ENCODE results near the gene VWCE.

The VWCE gene

DNA sequence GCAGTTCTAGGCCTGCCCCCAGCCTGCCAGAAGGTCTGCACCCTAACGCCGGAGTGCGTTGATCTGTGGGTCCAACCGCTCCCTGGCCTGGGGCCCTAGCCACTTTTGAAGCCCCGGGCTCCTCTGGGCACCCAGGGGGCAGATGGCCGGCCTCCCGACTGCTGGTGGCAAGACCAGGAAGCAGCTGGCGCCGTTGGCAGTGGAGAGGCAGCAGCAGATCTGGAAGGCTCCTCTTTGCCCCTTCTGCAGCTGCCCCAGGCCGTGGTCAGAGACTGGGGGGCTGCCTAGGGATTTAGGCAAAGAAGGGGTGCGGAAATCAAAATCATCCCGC lies 445 bp upstream of the VWCE start:
- no peak for DNase-seq (ENCODE audit: low read depth)
- TF ChIP-seq, protein P1, sequence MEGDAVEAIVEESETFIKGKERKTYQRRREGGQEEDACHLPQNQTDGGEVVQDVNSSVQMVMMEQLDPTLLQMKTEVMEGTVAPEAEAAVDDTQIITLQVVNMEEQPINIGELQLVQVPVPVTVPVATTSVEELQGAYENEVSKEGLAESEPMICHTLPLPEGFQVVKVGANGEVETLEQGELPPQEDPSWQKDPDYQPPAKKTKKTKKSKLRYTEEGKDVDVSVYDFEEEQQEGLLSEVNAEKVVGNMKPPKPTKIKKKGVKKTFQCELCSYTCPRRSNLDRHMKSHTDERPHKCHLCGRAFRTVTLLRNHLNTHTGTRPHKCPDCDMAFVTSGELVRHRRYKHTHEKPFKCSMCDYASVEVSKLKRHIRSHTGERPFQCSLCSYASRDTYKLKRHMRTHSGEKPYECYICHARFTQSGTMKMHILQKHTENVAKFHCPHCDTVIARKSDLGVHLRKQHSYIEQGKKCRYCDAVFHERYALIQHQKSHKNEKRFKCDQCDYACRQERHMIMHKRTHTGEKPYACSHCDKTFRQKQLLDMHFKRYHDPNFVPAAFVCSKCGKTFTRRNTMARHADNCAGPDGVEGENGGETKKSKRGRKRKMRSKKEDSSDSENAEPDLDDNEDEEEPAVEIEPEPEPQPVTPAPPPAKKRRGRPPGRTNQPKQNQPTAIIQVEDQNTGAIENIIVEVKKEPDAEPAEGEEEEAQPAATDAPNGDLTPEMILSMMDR (conservative IDR thresholded peaks at IDR 0.05; ENCODE audit: low read depth, low read length), result no peak

DNA sequence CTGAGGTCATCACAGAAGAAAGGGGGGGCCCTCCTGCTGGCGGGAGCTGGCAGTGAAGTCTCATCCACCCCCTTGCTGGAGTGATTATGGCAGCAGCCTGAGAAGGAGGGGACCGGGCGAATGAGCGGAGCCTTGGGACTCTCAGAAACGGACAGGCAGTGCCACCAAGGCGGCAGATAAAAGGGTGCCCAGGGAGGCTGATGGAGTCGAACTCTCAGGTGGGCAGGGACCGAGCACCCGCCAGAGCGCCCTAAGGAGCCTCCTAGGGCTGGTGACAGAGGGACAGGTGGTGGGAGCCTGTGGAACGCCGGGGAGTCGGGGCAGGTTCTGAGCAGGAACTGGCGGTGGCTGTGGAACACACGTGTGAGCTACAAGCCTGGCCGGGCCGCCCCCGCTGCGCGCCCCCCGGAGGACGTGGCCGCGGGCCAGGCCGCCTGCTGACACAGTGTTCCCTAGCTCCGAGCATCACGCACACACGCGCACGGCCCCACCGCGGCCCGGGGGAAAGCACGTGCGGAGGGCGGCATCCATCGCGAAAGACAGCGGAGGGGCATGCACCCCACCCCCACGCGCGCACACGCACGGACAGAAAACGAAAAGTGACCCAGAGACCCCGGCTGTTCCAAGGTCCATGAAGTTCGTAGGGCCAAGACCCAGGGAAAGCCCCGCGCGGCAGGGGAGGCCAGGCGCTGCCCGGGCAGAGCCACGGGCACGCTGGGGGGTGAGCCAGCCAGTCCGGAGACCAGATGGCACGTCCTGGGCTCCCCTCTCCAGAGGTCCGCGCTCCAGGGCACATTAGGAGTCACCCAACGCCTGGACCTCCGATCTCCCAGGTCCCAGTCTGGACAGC lies 1.0 kb downstream of the VWCE start:
- peak; percentile 76 for DNase-seq (ENCODE audit: low read depth)

More for the DNA sequence above, 445 bp upstream of the VWCE start:
- H3K4me3 ChIP-seq (ENCODE audit: low read depth, low read length), result peak overlapping the region; percentile 62

DNA sequence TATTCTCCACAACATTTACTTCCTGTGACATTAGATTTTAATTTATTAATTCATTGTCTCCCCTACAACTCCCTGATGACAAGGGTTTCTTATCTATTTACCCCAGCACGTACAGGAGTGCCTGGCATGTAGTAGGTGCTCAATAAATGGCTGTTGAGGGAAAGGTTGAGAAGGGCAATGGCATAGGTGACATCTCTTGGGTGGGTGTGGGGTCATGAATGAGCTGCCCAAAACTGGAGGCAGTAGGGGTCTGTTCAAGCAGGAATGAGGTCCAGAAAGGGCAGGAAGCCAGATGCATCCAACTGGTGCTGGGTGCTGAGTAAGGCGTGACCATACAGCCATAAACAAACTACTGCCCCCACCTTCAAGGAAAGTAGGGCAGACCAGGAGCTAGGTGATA lies 2.8 kb downstream of the VWCE start:
- no peak for DNase-seq (ENCODE audit: low read depth)
- TF ChIP-seq, protein P1 (conservative IDR thresholded peaks at IDR 0.05; ENCODE audit: low read depth, low read length), result no peak
- no peak overlapping the region for H3K4me3 ChIP-seq (ENCODE audit: low read depth, low read length)

More for the DNA sequence above, 1.0 kb downstream of the VWCE start:
- H3K4me3 ChIP-seq (ENCODE audit: low read depth, low read length), result peak overlapping the region; percentile 62
- TF ChIP-seq, protein P1 (conservative IDR thresholded peaks at IDR 0.05; ENCODE audit: low read depth, low read length), result no peak

DNA sequence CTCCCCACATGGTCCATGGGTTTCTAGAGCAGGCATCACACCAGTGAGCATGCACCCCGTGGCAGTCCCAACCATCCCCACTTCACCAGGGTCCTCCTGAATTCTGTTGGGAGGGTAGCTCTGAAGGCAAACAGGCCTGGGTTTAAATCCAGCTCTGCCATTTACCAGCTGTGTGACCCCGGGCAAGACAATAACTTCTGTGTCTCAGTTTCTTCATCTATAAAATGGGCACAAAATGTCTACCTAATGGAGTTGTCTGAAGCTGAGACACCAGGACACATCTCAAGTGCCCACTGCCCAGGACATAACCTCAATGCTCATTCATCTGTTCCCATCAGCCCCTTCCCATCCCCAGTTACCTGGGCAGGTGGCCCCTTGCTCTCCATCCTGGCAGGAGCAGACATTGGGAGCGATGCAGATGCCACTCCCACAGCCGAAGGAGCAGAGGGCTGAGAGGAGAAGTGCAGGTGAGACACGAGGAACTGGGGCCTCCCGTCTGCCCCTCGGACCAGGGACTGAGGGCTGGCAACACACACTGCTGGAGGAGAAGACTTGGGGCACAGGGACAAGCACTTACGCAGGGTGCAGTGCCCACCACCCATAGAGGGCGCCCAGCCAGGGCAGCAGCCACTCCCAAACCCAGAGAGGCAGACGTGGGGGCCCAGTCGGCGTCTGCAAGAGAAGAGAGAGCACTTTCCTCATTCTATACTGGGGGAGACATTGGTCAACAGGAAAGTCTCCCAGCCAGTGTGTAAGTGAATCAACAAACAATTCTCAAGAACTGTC lies 4.0 kb downstream of the VWCE start:
- no peak for DNase-seq (ENCODE audit: low read depth)
- TF ChIP-seq, protein P1 (conservative IDR thresholded peaks at IDR 0.05; ENCODE audit: low read depth, low read length), result peak; percentile 16
- H3K4me3 ChIP-seq (ENCODE audit: low read depth, low read length), result no peak overlapping the region

DNA sequence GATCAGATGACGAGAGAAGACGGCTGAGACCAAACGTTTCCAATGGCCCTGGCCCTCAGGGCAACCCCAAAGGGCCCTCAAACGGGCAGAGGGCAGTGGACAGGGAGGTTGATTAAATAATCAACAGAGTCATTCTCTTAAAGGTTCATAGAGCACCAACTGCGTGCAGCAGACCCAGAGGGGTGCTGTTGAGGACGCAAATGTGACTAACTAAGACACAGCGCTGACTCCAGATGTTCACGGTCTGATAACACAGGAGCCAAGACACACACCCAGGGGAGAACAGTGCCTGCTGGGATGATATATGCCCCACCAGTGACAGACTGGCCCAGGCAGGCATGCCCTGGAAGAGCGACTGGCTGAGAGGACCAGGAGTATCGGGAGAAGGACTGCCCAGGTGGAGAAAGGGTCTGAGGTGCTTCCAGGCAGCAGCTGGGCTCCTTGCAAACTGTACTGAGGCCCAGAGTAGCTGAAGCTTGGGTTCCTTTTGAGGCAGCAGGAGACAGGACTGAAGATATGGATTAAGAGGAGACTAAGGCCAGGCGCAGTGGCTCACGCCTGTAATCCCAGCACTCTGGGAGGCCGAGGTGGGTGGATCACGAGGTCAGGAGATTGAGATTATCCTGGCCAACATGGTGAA lies 7.7 kb downstream of the VWCE start:
- TF ChIP-seq, protein P1 (conservative IDR thresholded peaks at IDR 0.05; ENCODE audit: low read depth, low read length), result no peak
- no peak overlapping the region for H3K4me3 ChIP-seq (ENCODE audit: low read depth, low read length)
- peak; percentile 24 for DNase-seq (ENCODE audit: low read depth)

DNA sequence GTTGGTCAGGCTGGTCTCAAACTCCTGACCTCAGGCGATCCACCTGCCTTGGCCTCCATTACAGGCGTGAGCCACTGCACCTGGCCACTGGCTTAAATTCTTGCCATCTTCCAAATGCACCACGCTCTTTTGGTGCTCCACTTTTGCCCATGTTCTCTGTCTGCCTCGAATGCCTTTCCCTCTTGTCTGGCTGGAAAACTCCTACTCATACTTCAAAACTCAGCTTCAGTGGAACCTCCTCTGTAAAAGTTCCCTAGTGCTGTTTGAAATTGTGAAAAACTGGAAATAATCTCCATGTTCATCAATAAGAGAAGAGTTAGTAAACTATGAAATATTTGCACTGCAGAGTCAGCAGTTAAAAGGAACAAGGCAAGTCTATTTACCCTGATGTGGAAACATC lies 11.5 kb downstream of the VWCE start:
- H3K4me3 ChIP-seq (ENCODE audit: low read depth, low read length), result no peak overlapping the region
- no peak for DNase-seq (ENCODE audit: low read depth)
- TF ChIP-seq, protein P1 (conservative IDR thresholded peaks at IDR 0.05; ENCODE audit: low read depth, low read length), result no peak
